ENCODE results near the gene ACOT13.
"Not testable (repeated sequence)": the region's sequence is repeated elsewhere in the genome, so short reads cannot be mapped to it uniquely, and the experiment has no call there.

ACOT13 gene

DNA sequence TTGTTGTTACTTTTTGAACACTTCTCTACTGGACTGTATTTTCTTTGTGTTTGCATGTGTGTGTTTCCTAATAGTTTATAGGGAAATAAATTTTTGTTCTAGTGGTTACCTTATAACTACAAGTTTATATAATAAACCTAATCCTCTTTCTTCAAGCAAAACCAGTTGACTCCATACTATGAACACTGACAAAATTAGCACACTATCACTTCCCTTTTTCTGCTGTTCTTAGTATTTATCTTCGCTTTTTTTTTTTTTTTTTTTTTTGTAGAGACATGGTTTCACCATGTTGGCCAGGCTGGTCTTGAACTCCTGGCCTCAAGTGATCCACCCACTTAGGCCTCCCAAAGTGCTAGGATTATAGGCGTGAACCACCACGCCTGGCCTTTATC lies 77.1 kb downstream of the ACOT13 start:
- H3K4ac ChIP-seq (ENCODE audit: low read depth, low read length), result no peak overlapping the region
- no peak overlapping the region for H4K8ac ChIP-seq (ENCODE audit: low read depth, low read length)
- no peak overlapping the region for H2BK120ac ChIP-seq (ENCODE audit: insufficient read depth, low read length, poor library complexity)
- H4K91ac ChIP-seq (ENCODE audit: low read depth, low read length), result no peak overlapping the region
- H3K4me2 ChIP-seq (ENCODE audit: low read length), result no peak overlapping the region
- H3K27me3 ChIP-seq (ENCODE audit: insufficient read depth, low read length), result no peaks in the 10 kb centered on the region
- no CpG with 5 or more reads among the region's 3 CpGs for WGBS (ENCODE audit: extremely low coverage, insufficient coverage, insufficient read length)
- H2BK5ac ChIP-seq (ENCODE audit: low read depth, low read length, poor library complexity), result no peak overlapping the region
- no peaks in the 10 kb centered on the region for H3K79me1 ChIP-seq (ENCODE audit: low read length)
- no peak for DNase-seq
- no peak overlapping the region for H3K23ac ChIP-seq (ENCODE audit: low read length)
- H3K14ac ChIP-seq (ENCODE audit: low read length), result no peak overlapping the region
- H3K36me3 ChIP-seq (ENCODE audit: control insufficient read depth in 1 of 2, insufficient read depth in 2 of 2, low read length in 2 of 2), result no peaks in the 10 kb centered on the region
- no peak overlapping the region for H2AK5ac ChIP-seq (ENCODE audit: low read length)
- H3K27ac ChIP-seq (ENCODE audit: low read depth, low read length), result no peak overlapping the region
- H2BK12ac ChIP-seq (ENCODE audit: low read length), result no peak overlapping the region
- H3K9me3 ChIP-seq (ENCODE audit: insufficient read depth, low read depth, low read length), result no peaks in the 10 kb centered on the region
- H3K4me3 ChIP-seq (ENCODE audit: low read depth, low read length), result no peak overlapping the region
- H4K12ac ChIP-seq (ENCODE audit: low read depth, low read length), result no peak overlapping the region
- H3K79me2 ChIP-seq (ENCODE audit: control insufficient read depth, insufficient read depth, low read length, poor library complexity), result no peaks in the 10 kb centered on the region
- H2AFZ ChIP-seq (ENCODE audit: insufficient read depth, low read length, poor library complexity), result no peak overlapping the region
- H3K18ac ChIP-seq (ENCODE audit: low read length), result no peak overlapping the region
- peaks cover 0 to 3% of the 10 kb centered on the region in 2 experiments for H3K4me1 ChIP-seq (ENCODE audit: control insufficient read depth in 1 of 2, insufficient read depth in 2 of 2, low read length in 2 of 2)
- H3K9ac ChIP-seq (ENCODE audit: low read length), result no peak overlapping the region

DNA sequence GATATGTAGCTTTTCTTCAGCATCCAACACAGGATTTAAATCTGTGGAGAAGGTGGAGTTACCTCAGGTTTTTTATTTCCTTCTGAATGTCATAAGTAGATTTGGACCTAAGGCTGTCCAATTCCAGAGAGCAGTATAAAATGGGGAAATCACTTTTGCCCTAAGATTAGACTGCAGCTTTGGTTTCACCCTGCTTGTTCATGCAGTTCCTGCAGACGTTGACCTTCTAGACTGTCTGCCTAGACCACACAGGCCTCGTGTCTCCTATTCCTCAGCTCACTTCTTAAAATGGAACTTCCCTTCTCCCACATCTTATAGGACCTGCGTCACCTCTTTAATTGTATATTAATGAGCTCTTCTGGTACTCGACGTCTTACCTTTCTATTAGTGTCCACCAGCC lies 78.0 kb downstream of the ACOT13 start:
- Histone ChIP-seq H4K12ac (ENCODE audit: low read depth, low read length) (no peak overlapping the region), H3K4me1 (ENCODE audit: control insufficient read depth in 1 of 2, insufficient read depth in 2 of 2, low read length in 2 of 2) (peaks cover 0 to 3% of the 10 kb centered on the region in 2 experiments), H3K27me3 (ENCODE audit: insufficient read depth, low read length) (no peaks in the 10 kb centered on the region), H4K91ac (ENCODE audit: low read depth, low read length) (no peak overlapping the region), H3K9ac (ENCODE audit: low read length) (no peak overlapping the region), H3K27ac (ENCODE audit: low read depth, low read length) (no peak overlapping the region), H2BK12ac (ENCODE audit: low read length) (no peak overlapping the region), H2AFZ (ENCODE audit: insufficient read depth, low read length, poor library complexity) (no peak overlapping the region), H3K4me3 (ENCODE audit: low read depth, low read length) (no peak overlapping the region), H3K14ac (ENCODE audit: low read length) (no peak overlapping the region), H3K4ac (ENCODE audit: low read depth, low read length) (no peak overlapping the region), H3K79me2 (ENCODE audit: control insufficient read depth, insufficient read depth, low read length, poor library complexity) (no peaks in the 10 kb centered on the region), H2BK120ac (ENCODE audit: insufficient read depth, low read length, poor library complexity) (no peak overlapping the region), H3K23ac (ENCODE audit: low read length) (no peak overlapping the region), H3K9me3 (ENCODE audit: insufficient read depth, low read depth, low read length) (no peaks in the 10 kb centered on the region), H2AK5ac (ENCODE audit: low read length) (no peak overlapping the region), H3K79me1 (ENCODE audit: low read length) (no peaks in the 10 kb centered on the region), H4K8ac (ENCODE audit: low read depth, low read length) (no peak overlapping the region), H3K36me3 (ENCODE audit: control insufficient read depth in 1 of 2, insufficient read depth in 2 of 2, low read length in 2 of 2) (no peaks in the 10 kb centered on the region), H3K4me2 (ENCODE audit: low read length) (no peak overlapping the region), H2BK5ac (ENCODE audit: low read depth, low read length, poor library complexity) (no peak overlapping the region), H3K18ac (ENCODE audit: low read length) (no peak overlapping the region)
- DNase-seq, result peak; percentile 8 to 9
- no CpG with 5 or more reads among the region's 5 CpGs for WGBS (ENCODE audit: extremely low coverage, insufficient coverage, insufficient read length)

DNA sequence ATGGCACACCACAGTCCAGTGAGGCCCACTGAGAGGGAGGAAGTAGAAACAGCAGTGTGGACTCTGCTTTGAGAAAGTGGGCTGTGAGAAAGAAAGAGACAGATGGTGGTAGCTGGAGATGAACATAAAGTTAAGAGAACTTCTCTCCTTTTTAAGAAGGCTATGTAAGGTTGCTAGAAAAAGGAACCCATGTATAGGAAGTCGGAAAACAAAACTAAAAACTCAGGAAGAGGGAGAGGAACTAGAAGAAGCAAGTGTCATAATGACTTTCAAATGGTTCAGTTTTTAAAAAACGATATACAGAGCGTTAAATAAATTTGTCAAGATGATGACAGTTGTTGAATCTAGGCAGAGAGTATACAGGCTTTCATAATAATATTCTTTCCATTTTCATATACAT lies 82.4 kb downstream of the ACOT13 start:
- no peak overlapping the region for H3K4me2 ChIP-seq (ENCODE audit: low read length)
- no peak overlapping the region for H4K8ac ChIP-seq (ENCODE audit: low read depth, low read length)
- WGBS (ENCODE audit: extremely low coverage, insufficient coverage, insufficient read length), result no CpG with 5 or more reads among the region's 3 CpGs
- no peak overlapping the region for H4K91ac ChIP-seq (ENCODE audit: low read depth, low read length)
- H3K23ac ChIP-seq (ENCODE audit: low read length), result no peak overlapping the region
- no peak for DNase-seq
- no peaks in the 10 kb centered on the region for H3K4me1 ChIP-seq (ENCODE audit: control insufficient read depth in 1 of 2, insufficient read depth in 2 of 2, low read length in 2 of 2)
- no peak overlapping the region for H4K12ac ChIP-seq (ENCODE audit: low read depth, low read length)
- no peak overlapping the region for H2BK120ac ChIP-seq (ENCODE audit: insufficient read depth, low read length, poor library complexity)
- H3K18ac ChIP-seq (ENCODE audit: low read length), result no peak overlapping the region
- no peaks in the 10 kb centered on the region for H3K79me1 ChIP-seq (ENCODE audit: low read length)
- H3K79me2 ChIP-seq (ENCODE audit: control insufficient read depth, insufficient read depth, low read length, poor library complexity), result no peaks in the 10 kb centered on the region
- H2AFZ ChIP-seq (ENCODE audit: insufficient read depth, low read length, poor library complexity), result no peak overlapping the region
- H3K27ac ChIP-seq (ENCODE audit: low read depth, low read length), result no peak overlapping the region
- no peak overlapping the region for H3K9ac ChIP-seq (ENCODE audit: low read length)
- no peak overlapping the region for H2BK5ac ChIP-seq (ENCODE audit: low read depth, low read length, poor library complexity)
- H3K27me3 ChIP-seq (ENCODE audit: insufficient read depth, low read length), result no peaks in the 10 kb centered on the region
- no peak overlapping the region for H3K4me3 ChIP-seq (ENCODE audit: low read depth, low read length)
- no peak overlapping the region for H3K14ac ChIP-seq (ENCODE audit: low read length)
- no peaks in the 10 kb centered on the region for H3K36me3 ChIP-seq (ENCODE audit: control insufficient read depth in 1 of 2, insufficient read depth in 2 of 2, low read length in 2 of 2)
- H3K9me3 ChIP-seq (ENCODE audit: insufficient read depth, low read depth, low read length), result no peaks in the 10 kb centered on the region
- no peak overlapping the region for H3K4ac ChIP-seq (ENCODE audit: low read depth, low read length)
- H2BK12ac ChIP-seq (ENCODE audit: low read length), result no peak overlapping the region
- no peak overlapping the region for H2AK5ac ChIP-seq (ENCODE audit: low read length)

DNA sequence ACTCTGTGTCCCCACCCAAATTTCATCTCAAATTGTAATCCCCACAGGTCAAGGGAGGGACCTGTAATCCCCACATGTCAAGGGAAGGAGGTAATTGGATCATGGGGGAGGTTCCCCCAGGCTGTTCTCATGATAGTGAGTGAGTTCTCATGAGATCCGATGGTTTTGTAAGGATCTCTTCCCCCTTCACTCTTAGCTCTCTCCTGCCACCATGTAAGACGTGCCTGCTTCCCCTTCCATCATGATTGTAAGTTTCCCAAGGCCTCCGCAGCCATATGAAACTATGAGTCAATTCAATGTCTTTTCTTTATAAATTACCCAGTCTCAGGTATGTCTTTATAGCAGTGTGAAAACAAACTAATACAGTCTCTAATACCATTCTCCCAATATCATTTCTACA lies 84.0 kb downstream of the ACOT13 start:
- not testable (repeated sequence) for H3K27ac ChIP-seq (ENCODE audit: low read depth, low read length); H3K79me1 ChIP-seq (ENCODE audit: low read length); H4K91ac ChIP-seq (ENCODE audit: low read depth, low read length); H3K36me3 ChIP-seq (ENCODE audit: control insufficient read depth in 1 of 2, insufficient read depth in 2 of 2, low read length in 2 of 2); H3K18ac ChIP-seq (ENCODE audit: low read length); H3K9me3 ChIP-seq (ENCODE audit: insufficient read depth, low read depth, low read length); H3K4ac ChIP-seq (ENCODE audit: low read depth, low read length); H2AK5ac ChIP-seq (ENCODE audit: low read length); H3K27me3 ChIP-seq (ENCODE audit: insufficient read depth, low read length); H2BK12ac ChIP-seq (ENCODE audit: low read length); H3K4me2 ChIP-seq (ENCODE audit: low read length); H3K23ac ChIP-seq (ENCODE audit: low read length); H3K79me2 ChIP-seq (ENCODE audit: control insufficient read depth, insufficient read depth, low read length, poor library complexity); H3K4me3 ChIP-seq (ENCODE audit: low read depth, low read length); DNase-seq; H2AFZ ChIP-seq (ENCODE audit: insufficient read depth, low read length, poor library complexity); H3K4me1 ChIP-seq (ENCODE audit: control insufficient read depth in 1 of 2, insufficient read depth in 2 of 2, low read length in 2 of 2); H4K12ac ChIP-seq (ENCODE audit: low read depth, low read length); H2BK120ac ChIP-seq (ENCODE audit: insufficient read depth, low read length, poor library complexity); H3K14ac ChIP-seq (ENCODE audit: low read length); H2BK5ac ChIP-seq (ENCODE audit: low read depth, low read length, poor library complexity); H4K8ac ChIP-seq (ENCODE audit: low read depth, low read length); H3K9ac ChIP-seq (ENCODE audit: low read length)
- no CpG with 5 or more reads among the region's 3 CpGs for WGBS (ENCODE audit: extremely low coverage, insufficient coverage, insufficient read length)

Measured in trophoblast cell (in vitro differentiated cells and primary cell).